ACC112 (cell line): ENCODE data around the gene IL17RC.

Experiments
- H2AFZ ChIP-seq: fragments of 200-600 bp; sonication (generic); one replicate; pipeline ENCODE4 v1.6.0; 2017; ENCODE audit warnings: antibody characterized with exemption, low read length; ENCODE audit not compliant: unreplicated experiment
- H3K27ac ChIP-seq: fragments of 200-600 bp; sonication (generic); 2 replicates; pipeline ENCODE4 v1.5.1; 2014; ENCODE audit warnings: low read depth, mild to moderate bottlenecking, antibody characterized with exemption, low read length, moderate library complexity
- H3K27me3 ChIP-seq: fragments of 200-600 bp; sonication (generic); 2 replicates; pipeline ENCODE4 v1.6.1; 2014; ENCODE audit warnings: mild to moderate bottlenecking, antibody characterized with exemption, low read length, moderate library complexity, mixed read lengths; ENCODE audit not compliant: insufficient read depth
- H3K36me3 ChIP-seq: fragments of 200-600 bp; sonication (generic); 2 replicates; pipeline ENCODE4 v1.6.1; 2016; ENCODE audit warnings: mild to moderate bottlenecking, antibody characterized with exemption, low read length, moderate library complexity, mixed read lengths; ENCODE audit not compliant: insufficient read depth
- H3K4me1 ChIP-seq: fragments of 200-600 bp; sonication (generic); one replicate; pipeline ENCODE4 v1.6.1; 2016; ENCODE audit warnings: low read length, mixed read lengths; ENCODE audit not compliant: insufficient read depth, unreplicated experiment, control insufficient read depth
- H3K4me3 ChIP-seq: fragments of 200-600 bp; sonication (generic); 2 replicates; pipeline ENCODE4 v1.5.1; 2014; ENCODE audit warnings: mild to moderate bottlenecking, low read depth, low read length
- H3K79me2 ChIP-seq: fragments of 200-600 bp; sonication (generic); one replicate; pipeline ENCODE4 v1.6.0; 2016; ENCODE audit warnings: low read length; ENCODE audit not compliant: control insufficient read depth, unreplicated experiment, insufficient read depth

Gene IL17RC

DNA sequence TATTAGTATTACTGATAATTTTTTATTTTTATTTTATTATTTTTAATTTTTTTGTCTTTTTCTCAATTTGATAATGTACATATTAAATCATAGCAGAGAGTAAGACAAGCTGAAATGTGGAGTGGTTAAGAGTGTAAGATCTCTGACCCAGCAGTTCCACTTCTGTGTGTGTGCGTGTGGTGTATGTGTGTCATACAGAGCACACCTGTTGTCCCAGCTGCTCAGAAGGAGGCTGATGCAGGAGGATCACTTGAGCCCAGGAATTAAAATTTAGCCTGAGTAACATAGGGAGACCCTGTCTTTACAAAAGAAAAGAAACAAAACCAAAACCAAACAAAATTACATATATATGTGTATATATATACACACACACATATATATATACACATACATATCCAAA is 35.5 kb upstream of the IL17RC start:
- Histone ChIP-seq H3K4me1 (peaks cover 27% of the 10 kb centered on the region), H3K27ac (no peak overlapping the region), H3K27me3 (no peaks in the 10 kb centered on the region), H3K4me3 (no peak overlapping the region), H3K79me2 (no peaks in the 10 kb centered on the region), H2AFZ (no peak overlapping the region), H3K36me3 (no peaks in the 10 kb centered on the region)

GRCh38 chr3:9883706-9884554 is 33.0 kb upstream of the IL17RC start:
- H3K4me3 ChIP-seq, result peak overlapping the region; percentile 23; the same call in 1 of the 2 replicates
- H3K27ac ChIP-seq, result peak overlapping the region; percentile 83
- H3K79me2 ChIP-seq, result no peaks in the 10 kb centered on the region

DNA sequence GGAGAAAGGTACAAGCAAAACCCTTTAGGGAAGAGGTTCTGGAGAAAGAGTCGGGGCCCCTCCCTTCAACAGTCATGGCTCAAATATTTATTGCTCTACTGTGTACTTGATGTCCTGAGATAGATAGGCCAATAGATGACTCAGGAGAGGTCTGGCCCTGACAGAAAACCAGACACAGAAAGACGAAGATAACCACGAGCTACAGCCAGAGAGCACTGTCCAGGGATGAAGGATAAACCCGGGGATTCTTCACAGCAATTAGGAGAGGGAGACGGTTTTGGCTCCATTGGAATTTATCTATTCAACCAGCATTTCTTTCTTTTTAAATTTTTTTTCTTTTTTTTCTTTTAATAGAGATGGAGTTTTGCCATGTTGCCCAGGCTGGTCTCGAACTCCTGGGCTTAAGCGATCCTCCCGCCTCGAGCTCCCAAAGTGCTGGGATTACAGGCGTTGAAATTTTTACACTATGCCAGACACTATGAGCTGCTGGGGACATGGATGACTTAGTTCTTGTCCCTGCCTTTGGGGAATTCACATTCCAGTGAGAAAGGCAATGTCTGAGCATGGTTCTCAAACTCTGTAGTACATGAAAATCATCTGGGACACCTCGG is 32.2 kb upstream of the IL17RC start:
- Histone ChIP-seq H3K36me3 (no peaks in the 10 kb centered on the region), H3K79me2 (no peaks in the 10 kb centered on the region), H3K4me3 (no peak overlapping the region), H3K4me1 (peaks cover 13% of the 10 kb centered on the region), H3K27me3 (no peaks in the 10 kb centered on the region), H3K27ac (peak overlapping the region; percentile 83), H2AFZ (no peak overlapping the region)

More at GRCh38 chr3:9883706-9884554, 33.0 kb upstream of the IL17RC start:
- H3K36me3 ChIP-seq, result no peaks in the 10 kb centered on the region
- H3K4me1 ChIP-seq, result peaks cover 19% of the 10 kb centered on the region
- H2AFZ ChIP-seq, result no peak overlapping the region
- H3K27me3 ChIP-seq, result no peaks in the 10 kb centered on the region

GRCh38 chr3:9886328-9886727 is 30.6 kb upstream of the IL17RC start:
- no peak overlapping the region for H2AFZ ChIP-seq
- H3K4me1 ChIP-seq, result peaks cover 17% of the 10 kb centered on the region
- H3K4me3 ChIP-seq, result no peak overlapping the region
- no peaks in the 10 kb centered on the region for H3K27me3 ChIP-seq
- no peak overlapping the region for H3K27ac ChIP-seq
- no peaks in the 10 kb centered on the region for H3K36me3 ChIP-seq
- H3K79me2 ChIP-seq, result peaks cover 9% of the 10 kb centered on the region

DNA sequence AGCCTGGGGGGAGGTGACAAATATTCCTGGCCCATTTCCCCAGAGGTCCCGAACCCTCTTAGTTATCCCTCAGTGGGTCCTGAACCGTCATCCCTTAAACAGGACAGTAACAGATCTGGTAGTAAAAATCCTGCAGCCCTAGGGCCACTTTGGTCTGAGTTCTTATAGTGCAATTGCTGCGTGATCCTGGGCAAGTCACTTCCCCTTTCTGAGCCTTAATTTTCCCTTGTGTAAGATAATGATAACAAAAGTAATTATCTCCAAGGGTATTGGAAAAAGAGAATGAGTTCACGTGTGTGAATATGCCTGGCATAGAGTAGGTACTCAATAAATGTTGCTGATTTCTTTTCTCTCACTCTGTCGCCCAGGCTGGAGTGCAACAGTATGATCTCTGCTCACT is 29.4 kb upstream of the IL17RC start:
- Histone ChIP-seq H3K36me3 (peaks cover 5% of the 10 kb centered on the region), H2AFZ (no peak overlapping the region), H3K79me2 (peaks cover 17% of the 10 kb centered on the region)

DNA sequence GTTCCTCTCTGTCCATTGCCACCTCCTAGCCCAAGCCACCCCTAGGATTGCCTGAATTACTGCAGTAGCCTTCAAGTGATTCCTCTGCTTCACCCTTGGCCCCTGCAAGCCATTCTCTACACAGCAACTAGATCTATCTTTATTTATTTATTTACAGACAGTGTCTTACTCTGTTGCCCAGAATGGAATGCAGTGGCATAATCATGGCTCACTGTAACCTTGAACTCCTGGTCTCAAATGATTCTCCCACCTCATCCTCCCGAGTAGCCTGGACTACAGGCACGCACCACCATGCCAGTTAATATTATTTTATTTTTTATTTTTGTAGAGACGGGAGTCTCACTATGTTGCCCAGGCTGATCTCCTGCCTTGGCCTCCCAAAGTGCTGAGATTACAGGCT is 28.4 kb upstream of the IL17RC start:
- no peak overlapping the region for H2AFZ ChIP-seq
- no peak overlapping the region for H3K4me3 ChIP-seq
- no peak overlapping the region for H3K27ac ChIP-seq
- peaks cover 16% of the 10 kb centered on the region for H3K36me3 ChIP-seq
- H3K79me2 ChIP-seq, result peaks cover 26% of the 10 kb centered on the region
- peaks cover 28% of the 10 kb centered on the region for H3K4me1 ChIP-seq
- H3K27me3 ChIP-seq, result no peaks in the 10 kb centered on the region

More for the DNA sequence above, 29.4 kb upstream of the IL17RC start:
- Histone ChIP-seq H3K27me3 (no peaks in the 10 kb centered on the region), H3K4me1 (peaks cover 18% of the 10 kb centered on the region), H3K27ac (no peak overlapping the region), H3K4me3 (no peak overlapping the region)

DNA sequence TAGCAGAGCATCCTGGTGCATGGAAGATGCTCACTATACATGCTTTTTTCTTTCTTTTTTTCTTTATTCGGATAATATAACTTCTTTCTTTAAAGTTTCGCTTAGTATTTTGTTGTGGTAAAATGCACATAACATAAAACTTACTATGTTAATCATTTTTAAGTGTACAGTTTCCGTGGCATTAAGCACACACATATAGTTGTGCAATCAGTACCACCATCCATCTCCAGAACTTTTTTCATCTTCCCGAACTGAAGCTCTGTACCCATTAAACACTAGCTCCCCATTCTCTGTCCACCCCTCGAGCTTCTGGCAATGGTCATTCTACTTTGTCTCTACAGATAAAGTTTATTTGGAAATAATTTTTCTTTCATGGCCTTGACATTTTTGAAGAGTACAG is 27.5 kb upstream of the IL17RC start:
- Histone ChIP-seq H3K4me1 (peaks cover 27% of the 10 kb centered on the region), H3K27me3 (no peaks in the 10 kb centered on the region), H3K36me3 (peaks cover 20% of the 10 kb centered on the region), H2AFZ (no peak overlapping the region), H3K79me2 (peaks cover 26% of the 10 kb centered on the region), H3K27ac (no peak overlapping the region), H3K4me3 (no peak overlapping the region)

GRCh38 chr3:9890249-9891071 is 26.4 kb upstream of the IL17RC start, which contains the start of gene JAGN1:
Gene JAGN1, plus strand, starts transcription at chr3:9890610. Its CDS starts 113 bp downstream, at chr3:9890723.
- peak within 1 kb of the TSS; percentile 72 for H2AFZ ChIP-seq
- H3K36me3 ChIP-seq, result peaks cover 25% of the 10 kb centered on the region
- H3K79me2 ChIP-seq, result peaks cover 29% of the 10 kb centered on the region
- no peaks in the 10 kb centered on the region for H3K27me3 ChIP-seq
- H3K4me3 ChIP-seq, result peak within 1 kb of the TSS; percentile 100
- peak within 1 kb of the TSS; percentile 89 for H3K27ac ChIP-seq
- H3K4me1 ChIP-seq, result peaks cover 28% of the 10 kb centered on the region

- peak overlapping the region; percentile 72 for H2AFZ ChIP-seq
- peaks cover 25% of the 10 kb centered on the region for H3K36me3 ChIP-seq
- peaks cover 30% of the 10 kb centered on the region for H3K4me1 ChIP-seq
- H3K4me3 ChIP-seq, result peak overlapping the region; percentile 100
- H3K27me3 ChIP-seq, result no peaks in the 10 kb centered on the region
- peaks cover 29% of the 10 kb centered on the region for H3K79me2 ChIP-seq
- H3K27ac ChIP-seq, result peak overlapping the region; percentile 89
Measured at GRCh38 chr3:9891072-9891622, 25.8 kb upstream of the IL17RC start.

GRCh38 chr3:9893739-9894138 is 23.2 kb upstream of the IL17RC start:
- Histone ChIP-seq H3K4me1 (peaks cover 55% of the 10 kb centered on the region), H3K4me3 (peak overlapping the region; percentile 29), H2AFZ (no peak overlapping the region), H3K36me3 (peaks cover 25% of the 10 kb centered on the region), H3K27ac (peak overlapping the region; percentile 90), H3K79me2 (peaks cover 29% of the 10 kb centered on the region), H3K27me3 (no peaks in the 10 kb centered on the region)
